ENCODE measurements around the gene PRELID3B.

DNA sequence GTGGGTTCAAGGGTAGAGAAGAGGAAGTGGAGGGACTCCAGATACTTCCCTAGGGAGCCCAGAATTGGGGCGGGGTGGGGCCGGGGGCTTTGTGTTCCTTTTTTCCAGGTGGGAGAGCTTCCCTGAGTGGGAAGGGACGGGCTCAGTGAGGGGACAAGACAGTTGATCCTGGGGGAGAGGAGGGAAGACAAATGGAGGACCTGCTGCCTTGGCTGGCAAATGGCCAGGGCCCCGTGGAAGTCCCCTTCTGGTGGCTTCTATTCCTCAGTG is 38.2 kb downstream of the PRELID3B start:
- TF ChIP-seq, protein P1, sequence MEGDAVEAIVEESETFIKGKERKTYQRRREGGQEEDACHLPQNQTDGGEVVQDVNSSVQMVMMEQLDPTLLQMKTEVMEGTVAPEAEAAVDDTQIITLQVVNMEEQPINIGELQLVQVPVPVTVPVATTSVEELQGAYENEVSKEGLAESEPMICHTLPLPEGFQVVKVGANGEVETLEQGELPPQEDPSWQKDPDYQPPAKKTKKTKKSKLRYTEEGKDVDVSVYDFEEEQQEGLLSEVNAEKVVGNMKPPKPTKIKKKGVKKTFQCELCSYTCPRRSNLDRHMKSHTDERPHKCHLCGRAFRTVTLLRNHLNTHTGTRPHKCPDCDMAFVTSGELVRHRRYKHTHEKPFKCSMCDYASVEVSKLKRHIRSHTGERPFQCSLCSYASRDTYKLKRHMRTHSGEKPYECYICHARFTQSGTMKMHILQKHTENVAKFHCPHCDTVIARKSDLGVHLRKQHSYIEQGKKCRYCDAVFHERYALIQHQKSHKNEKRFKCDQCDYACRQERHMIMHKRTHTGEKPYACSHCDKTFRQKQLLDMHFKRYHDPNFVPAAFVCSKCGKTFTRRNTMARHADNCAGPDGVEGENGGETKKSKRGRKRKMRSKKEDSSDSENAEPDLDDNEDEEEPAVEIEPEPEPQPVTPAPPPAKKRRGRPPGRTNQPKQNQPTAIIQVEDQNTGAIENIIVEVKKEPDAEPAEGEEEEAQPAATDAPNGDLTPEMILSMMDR (IDR thresholded peaks at IDR 0.05; ENCODE audit: low read depth, low read length, poor library complexity, severe bottlenecking), result no peak
- no peak for TF ChIP-seq EZH2phosphoT487 (IDR thresholded peaks at IDR 0.05; ENCODE audit: borderline replicate concordance, low read length)

All from DOHH2 (cell line).